KOPT-K1 (cell line): ENCODE results near the gene NASP.

Experiments
- H3K27ac ChIP-seq: fragments of 200-600 bp; sonication (generic); 2 replicates; pipeline ENCODE4 v1.5.1; 2016; ENCODE audit warnings: antibody characterized with exemption, mild to moderate bottlenecking, low read depth, low read length; ENCODE audit not compliant: poor library complexity, severe bottlenecking
- H3K36me3 ChIP-seq: fragments of 200-600 bp; sonication (generic); 2 replicates; pipeline ENCODE4 v1.5.1; 2017; ENCODE audit warnings: antibody characterized with exemption, mild to moderate bottlenecking, low read length, moderate library complexity; ENCODE audit not compliant: insufficient read depth
- H3K9me3 ChIP-seq: fragments of 200-600 bp; sonication (generic); 2 replicates; pipeline ENCODE4 v1.5.1; 2017; ENCODE audit warnings: antibody characterized with exemption, low read length, mild to moderate bottlenecking; ENCODE audit not compliant: insufficient read depth, poor library complexity, severe bottlenecking

The NASP gene

GRCh38 chr1:45557422-45557944 is 26.4 kb upstream of the NASP start:
- Histone ChIP-seq H3K36me3 (peaks cover 87% of the 10 kb centered on the region), H3K9me3 (no peaks in the 10 kb centered on the region), H3K27ac (no peak overlapping the region)

GRCh38 chr1:45563843-45564242 is 20.0 kb upstream of the NASP start:
- H3K9me3 ChIP-seq, result no peaks in the 10 kb centered on the region
- no peak overlapping the region for H3K27ac ChIP-seq
- peaks cover 91% of the 10 kb centered on the region for H3K36me3 ChIP-seq

- no peak overlapping the region for H3K27ac ChIP-seq
- peaks cover 93% of the 10 kb centered on the region for H3K36me3 ChIP-seq
- H3K9me3 ChIP-seq, result no peaks in the 10 kb centered on the region
Measured at GRCh38 chr1:45566722-45567121, 17.1 kb upstream of the NASP start.

- Histone ChIP-seq H3K36me3 (peaks cover 81% of the 10 kb centered on the region), H3K9me3 (no peaks in the 10 kb centered on the region), H3K27ac (no peak overlapping the region)
Measured at GRCh38 chr1:45567911-45568310, 15.9 kb upstream of the NASP start.

GRCh38 chr1:45568421-45568820 is 15.4 kb upstream of the NASP start:
- Histone ChIP-seq H3K9me3 (no peaks in the 10 kb centered on the region), H3K27ac (no peak overlapping the region), H3K36me3 (peaks cover 76% of the 10 kb centered on the region)

GRCh38 chr1:45569571-45569961 is 14.3 kb upstream of the NASP start:
- no peak overlapping the region for H3K27ac ChIP-seq

GRCh38 chr1:45569962-45570581 is 13.8 kb upstream of the NASP start:
- no peak overlapping the region for H3K27ac ChIP-seq
- H3K36me3 ChIP-seq, result peaks cover 64% of the 10 kb centered on the region
- H3K9me3 ChIP-seq, result no peaks in the 10 kb centered on the region

More at GRCh38 chr1:45569571-45569961, 14.3 kb upstream of the NASP start:
- Histone ChIP-seq H3K36me3 (peaks cover 65% of the 10 kb centered on the region), H3K9me3 (no peaks in the 10 kb centered on the region)

GRCh38 chr1:45570631-45571030 is 13.2 kb upstream of the NASP start:
- Histone ChIP-seq H3K27ac (no peak overlapping the region), H3K36me3 (peaks cover 58% of the 10 kb centered on the region)

GRCh38 chr1:45573231-45573804 is 10.5 kb upstream of the NASP start:
- H3K27ac ChIP-seq, result no peak overlapping the region
- H3K36me3 ChIP-seq, result peaks cover 32% of the 10 kb centered on the region
- no peaks in the 10 kb centered on the region for H3K9me3 ChIP-seq

More at GRCh38 chr1:45570631-45571030, 13.2 kb upstream of the NASP start:
- H3K9me3 ChIP-seq, result no peaks in the 10 kb centered on the region

- no peak overlapping the region for H3K27ac ChIP-seq
- H3K36me3 ChIP-seq, result peaks cover 23% of the 10 kb centered on the region
- no peaks in the 10 kb centered on the region for H3K9me3 ChIP-seq
Measured at GRCh38 chr1:45574105-45574626, 9.7 kb upstream of the NASP start.

GRCh38 chr1:45583264-45583665 is 576 bp upstream of the NASP start:
- Histone ChIP-seq H3K36me3 (peaks cover 24% of the 10 kb centered on the region), H3K27ac (peak overlapping the region; percentile 97), H3K9me3 (no peaks in the 10 kb centered on the region)

- peaks cover 37% of the 10 kb centered on the region for H3K36me3 ChIP-seq
- peak overlapping the region; percentile 97 for H3K27ac ChIP-seq
- no peaks in the 10 kb centered on the region for H3K9me3 ChIP-seq
Measured at GRCh38 chr1:45584351-45585109, 689 bp downstream of the NASP start.

- H3K27ac ChIP-seq, result peak overlapping the region; percentile 97
- H3K36me3 ChIP-seq, result peaks cover 42% of the 10 kb centered on the region
- no peaks in the 10 kb centered on the region for H3K9me3 ChIP-seq
Measured at GRCh38 chr1:45585110-45585426, 1.2 kb downstream of the NASP start.

- Histone ChIP-seq H3K36me3 (peaks cover 48% of the 10 kb centered on the region), H3K27ac (peak overlapping the region; percentile 97), H3K9me3 (no peaks in the 10 kb centered on the region)
Measured at GRCh38 chr1:45585496-45586075, 1.7 kb downstream of the NASP start.

GRCh38 chr1:45586769-45587168 is 2.9 kb downstream of the NASP start:
- no peaks in the 10 kb centered on the region for H3K9me3 ChIP-seq
- peaks cover 59% of the 10 kb centered on the region for H3K36me3 ChIP-seq
- H3K27ac ChIP-seq, result peak overlapping the region; percentile 97
